Cardiac fibroblast (primary cell): ENCODE results near the gene GPR39.

Experiments
- DNase-seq, 2 donors: peaks; one replicate each; pipeline versions ENCODE4 v3.0.0 to v3.0.0-alpha.2; 2010; ENCODE audit warnings: low read depth in 2 of 2
- H3K4me3 ChIP-seq, 2 donors: replicated peaks in 1 of 2; 1 replicate in 1 of 2; 2 replicates in 1 of 2; pipeline ENCODE4 v1.5.1; 2011; ENCODE audit warnings: low read depth in 2 of 2, low read length in 2 of 2, mild to moderate bottlenecking in 2 of 2, moderate library complexity in 1 of 2
- CTCF ChIP-seq: IDR thresholded peaks from one replicate; pipeline ENCODE4 v1.5.1; 2011; ENCODE audit warnings: low read depth, mild to moderate bottlenecking, low read length, inconsistent platforms

GPR39 gene

GRCh38 chr2:132668189-132668823 is 251.7 kb downstream of the GPR39 start:
- H3K4me3 ChIP-seq: peak overlapping the region in 1 of 2 donors; percentile 56
- no peak for DNase-seq
- TF ChIP-seq CTCF: no peak

DNA sequence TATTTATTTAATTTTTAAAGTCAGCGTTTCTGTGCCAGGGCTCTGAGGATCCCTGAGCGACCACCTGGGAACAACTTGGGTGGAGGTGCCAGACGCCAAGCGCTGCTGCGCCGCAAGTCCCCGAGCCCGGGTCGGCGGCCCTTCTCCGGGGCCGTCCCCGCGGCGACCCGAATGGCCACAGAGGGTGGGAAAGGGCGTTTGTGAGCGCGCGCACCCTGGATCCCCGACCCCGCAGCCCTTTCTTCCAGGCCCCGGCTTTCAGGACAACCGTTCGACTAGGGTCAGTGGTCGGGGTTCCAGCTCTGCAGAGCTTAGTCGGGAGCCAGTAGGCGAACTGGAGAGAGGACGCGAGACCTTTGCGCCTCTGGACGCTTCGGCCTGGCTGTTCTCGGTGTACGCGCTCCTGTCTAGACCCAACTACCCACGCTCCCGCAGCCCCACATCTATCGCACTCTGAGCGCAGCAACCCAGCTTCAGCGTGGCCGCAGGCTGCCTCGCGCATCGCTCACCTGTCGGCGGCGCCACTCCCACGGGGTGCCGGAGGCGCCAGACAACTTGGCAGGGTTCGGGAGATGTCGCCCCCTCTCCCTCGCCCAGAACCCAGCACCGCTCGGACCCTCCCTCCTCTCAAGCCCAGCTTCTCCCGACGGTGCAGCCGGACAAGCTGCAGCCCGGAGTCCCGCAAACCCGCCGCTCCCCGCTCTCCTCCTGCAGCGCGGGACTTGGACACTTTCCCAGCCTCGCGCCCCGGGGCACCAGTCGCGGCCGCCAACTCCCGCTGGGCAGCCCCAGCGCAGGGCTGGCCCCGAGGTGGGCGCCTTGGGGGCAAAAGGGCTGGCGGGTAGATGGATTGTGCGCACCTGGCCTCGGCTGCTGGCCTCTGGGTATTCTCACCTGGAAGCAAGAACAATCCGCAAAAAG is 252.6 kb downstream of the GPR39 start:
- peak overlapping the region; percentile 29 to 56 for H3K4me3 ChIP-seq
- TF ChIP-seq CTCF: no peak
- peak in 1 of 2 donors; percentile 27 for DNase-seq

GRCh38 chr2:132669908-132670495 is 253.4 kb downstream of the GPR39 start, which contains the start of gene LYPD1:
Gene LYPD1, minus strand, starts transcription at chr2:132670205. Its CDS starts 273 bp downstream, at chr2:132669932.
- DNase-seq: peak in 1 of 2 donors; percentile 17
- peak within 1 kb of the TSS; percentile 38 to 56 for H3K4me3 ChIP-seq
- no peak for TF ChIP-seq CTCF

DNA sequence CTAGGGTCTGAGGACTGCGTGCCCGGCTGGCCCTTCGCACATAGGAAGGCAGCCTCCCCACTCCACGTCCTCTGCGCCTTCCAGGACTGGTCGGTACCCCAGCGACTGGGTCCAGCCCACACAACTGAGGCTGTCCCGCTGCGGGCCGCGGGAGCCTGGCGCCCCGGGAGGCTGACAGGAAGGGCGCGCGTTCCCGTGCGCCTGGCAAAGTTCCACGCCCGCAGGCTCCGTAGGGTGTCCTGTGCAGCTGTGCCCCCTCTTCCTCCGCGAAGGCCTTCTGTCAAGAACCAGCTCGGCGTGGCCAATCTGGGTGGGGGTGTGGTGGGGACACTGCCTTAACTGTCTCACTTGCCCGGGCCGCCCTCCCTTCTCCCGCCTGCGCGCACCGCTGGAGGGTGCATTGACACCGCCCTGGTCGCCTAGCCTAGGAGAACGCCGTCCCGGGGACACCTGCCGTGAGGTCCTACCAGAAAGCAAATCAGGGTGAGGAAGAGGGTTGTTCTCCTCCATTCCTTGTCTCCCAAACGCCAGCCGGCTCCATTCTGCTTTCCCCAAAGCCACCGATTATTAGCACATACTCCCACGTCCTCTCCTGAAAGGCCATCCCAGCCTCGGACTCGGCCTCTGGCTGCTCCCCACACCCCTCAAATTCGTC is 254.0 kb downstream of the GPR39 start:
- H3K4me3 ChIP-seq: peak overlapping the region; percentile 38 to 56
- DNase-seq: peak in 1 of 2 donors; percentile 39

DNA sequence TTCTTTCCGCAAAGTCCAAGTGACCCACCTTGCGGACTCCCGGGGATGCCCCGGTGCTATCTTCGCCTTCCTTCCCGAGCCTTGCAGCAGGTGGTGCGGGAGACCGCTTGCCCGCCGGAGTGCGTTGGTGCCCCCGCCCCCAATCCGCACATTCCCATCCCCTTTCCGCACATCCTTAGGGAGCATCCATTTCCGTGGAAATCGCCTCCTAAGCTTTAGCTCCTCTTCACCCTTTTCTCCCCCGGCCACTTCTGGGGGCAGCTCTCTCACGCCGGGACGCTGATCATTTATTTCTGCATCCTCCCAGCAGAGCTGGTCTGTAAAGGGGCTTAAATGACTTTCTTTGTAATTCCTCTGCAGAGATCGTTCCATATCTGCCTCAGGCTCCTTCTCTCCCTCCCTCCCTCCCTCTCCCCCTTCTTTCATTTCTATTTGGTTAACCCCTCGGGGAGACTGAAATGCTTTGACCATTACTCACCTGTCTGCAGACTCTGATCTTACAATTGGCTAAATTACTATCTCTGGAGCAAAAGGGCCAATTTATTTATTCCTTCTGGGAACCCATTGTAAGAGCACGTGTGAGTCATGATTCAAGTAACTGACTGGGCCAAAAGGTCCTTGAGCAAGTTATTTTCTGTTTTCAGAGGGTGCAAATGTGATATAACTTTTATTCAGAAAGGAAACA is 254.7 kb downstream of the GPR39 start:
- DNase-seq: peak; percentile 67 to 90
- peak overlapping the region; percentile 38 to 56 for H3K4me3 ChIP-seq
- TF ChIP-seq CTCF: no peak

More for the DNA sequence above, 254.0 kb downstream of the GPR39 start:
- no peak for TF ChIP-seq CTCF

GRCh38 chr2:132676999-132677398 is 260.4 kb downstream of the GPR39 start:
- no peak for TF ChIP-seq CTCF
- DNase-seq: no peak
- no peak overlapping the region for H3K4me3 ChIP-seq
